ENCODE results near the gene AARS1.
"Not testable (repeated sequence)": the region's sequence is repeated elsewhere in the genome, so short reads cannot be mapped to it uniquely, and the experiment has no call there.

GRCh38 chr16:70332728-70333127 lies 43.4 kb upstream of the AARS1 start:
- not testable (repeated sequence) for TF ChIP-seq CTCF (IDR thresholded peaks at IDR 0.05; ENCODE audit: low read depth, low read length); EZH2phosphoT487 (IDR thresholded peaks at IDR 0.05; ENCODE audit: low read depth)

Data from OCI-LY3 (cell line).